Mesothelial cell of epicardium (in vitro differentiated cells): Measurements from ENCODE around the gene SS18. TPM values are rescaled to one million over a fixed set of nuclear protein-coding genes. Genes with fewer than 3 reads are reported as not detected.

Experiments
- DNase-seq, 2 experiments: peaks; one replicate each; pipeline ENCODE4 v3.0.0; 2021; ENCODE audit warnings: low spot score in 2 of 2; ENCODE audit not compliant: unreplicated experiment in 2 of 2
- H3K27ac Mint-ChIP-seq: 2 replicates; pipeline ENCODE4 v1.8.0; 2021; ENCODE audit warnings: mixed read lengths
- H3K27me3 Mint-ChIP-seq: 2 replicates; pipeline ENCODE4 v1.8.0; 2021; ENCODE audit warnings: low read depth, mixed read lengths
- H3K36me3 Mint-ChIP-seq: 2 replicates; pipeline ENCODE4 v1.8.0; 2021; ENCODE audit warnings: mixed read lengths
- H3K4me1 Mint-ChIP-seq: 2 replicates; pipeline ENCODE4 v1.8.0; 2021; ENCODE audit warnings: mixed read lengths
- H3K4me3 Mint-ChIP-seq: 2 replicates; pipeline ENCODE4 v1.8.0; 2021; ENCODE audit warnings: mild to moderate bottlenecking, moderate library complexity, mixed read lengths
- H3K9me3 Mint-ChIP-seq: 2 replicates; pipeline ENCODE4 v1.8.0; 2021; ENCODE audit warnings: mixed read lengths
- CTCF ChIP-seq: fragments of 200-600 bp; sonication (generic); IDR thresholded peaks from one replicate; pipeline ENCODE4 v1.5.0; 2021; ENCODE audit warnings: antibody characterized with exemption; ENCODE audit not compliant: unreplicated experiment
- total RNA-seq: library from RNA; stranded (reverse); gene quantifications from 3 replicates; pipeline ENCODE4 v1.2.1, GENCODE V29; 2021

Gene SS18
- total RNA-seq, 1 donor from 2014 or later = 97.9 TPM

GRCh38 chr18:26091047-26091630 lies 726 bp upstream of the SS18 start:
- no peak for TF ChIP-seq CTCF
- Mint-ChIP-seq H3K27me3 (no peaks in the 10 kb centered on the region), H3K4me3 (peak overlapping the region; percentile 95), H3K27ac (peak overlapping the region; percentile 97), H3K4me1 (peaks cover 29% of the 10 kb centered on the region), H3K36me3 (peaks cover 4% of the 10 kb centered on the region), H3K9me3 (no peaks in the 10 kb centered on the region)
- no peak for DNase-seq

- DNase-seq = no peak
- TF ChIP-seq CTCF = no peak
- peak overlapping the region; percentile 91 for H3K27ac Mint-ChIP-seq
- H3K27me3 Mint-ChIP-seq = no peaks in the 10 kb centered on the region
- peaks cover 6% of the 10 kb centered on the region for H3K36me3 Mint-ChIP-seq
- peaks cover 29% of the 10 kb centered on the region for H3K4me1 Mint-ChIP-seq
- H3K9me3 Mint-ChIP-seq = no peaks in the 10 kb centered on the region
- peak overlapping the region; percentile 95 for H3K4me3 Mint-ChIP-seq
Measured at GRCh38 chr18:26089293-26090129, 902 bp downstream of the SS18 start.

GRCh38 chr18:26088487-26088886 lies 1.9 kb downstream of the SS18 start:
- Mint-ChIP-seq H3K27me3 (no peaks in the 10 kb centered on the region), H3K36me3 (peaks cover 6% of the 10 kb centered on the region), H3K27ac (peak overlapping the region; percentile 91), H3K9me3 (no peaks in the 10 kb centered on the region), H3K4me3 (peak overlapping the region; percentile 95), H3K4me1 (peaks cover 29% of the 10 kb centered on the region)
- no peak for TF ChIP-seq CTCF
- no peak for DNase-seq

GRCh38 chr18:26086959-26087358 lies 3.5 kb downstream of the SS18 start:
- peaks cover 29% of the 10 kb centered on the region for H3K4me1 Mint-ChIP-seq
- no peaks in the 10 kb centered on the region for H3K27me3 Mint-ChIP-seq
- H3K36me3 Mint-ChIP-seq = peaks cover 16% of the 10 kb centered on the region
- no peak overlapping the region for H3K27ac Mint-ChIP-seq
- no peak overlapping the region for H3K4me3 Mint-ChIP-seq
- no peak for DNase-seq
- no peak for TF ChIP-seq CTCF
- no peaks in the 10 kb centered on the region for H3K9me3 Mint-ChIP-seq

- H3K36me3 Mint-ChIP-seq = peaks cover 27% of the 10 kb centered on the region
- no peak overlapping the region for H3K4me3 Mint-ChIP-seq
- no peak overlapping the region for H3K27ac Mint-ChIP-seq
- peaks cover 25% of the 10 kb centered on the region for H3K4me1 Mint-ChIP-seq
- no peak for TF ChIP-seq CTCF
- H3K27me3 Mint-ChIP-seq = no peaks in the 10 kb centered on the region
- no peak for DNase-seq
- H3K9me3 Mint-ChIP-seq = no peaks in the 10 kb centered on the region
Measured at GRCh38 chr18:26085056-26085455, 5.4 kb downstream of the SS18 start.
